Panc1 (cell line): ENCODE results near the gene CACNA2D3. TPM values are rescaled to one million over a fixed set of nuclear protein-coding genes. Genes with fewer than 3 reads are reported as not detected.

ENCODE experiments used
- ATAC-seq: fragments of 200-7000 bp; cut with Tn5 transposase; 2 replicates; pipeline ENCODE4 v1.9.1; 2020; ENCODE audit warnings: mild to moderate bottlenecking, moderate library complexity
- BruUV-seq: library from RNA; stranded (reverse); fragments of 400-500 nt; replicated peaks from 2 replicates; lab custom pipeline; 2021; lab: Mats Ljungman, UMichigan
- CTCF ChIA-PET: fragments of 300-600 bp; sonication (Branson Sonifier 250); formaldehyde crosslinking; loops from one replicate; lab custom pipeline; 2022; ENCODE audit warnings: antibody characterized with exemption; lab: Charles Lee
- POLR2A ChIA-PET: fragments of 300-600 bp; sonication (Branson Sonifier 250); formaldehyde crosslinking; loops from one replicate; lab custom pipeline; 2022; ENCODE audit warnings: antibody characterized with exemption; lab: Charles Lee
- DNase-seq: peaks from one replicate; pipeline ENCODE4 v3.0.0-alpha.2; 2010; ENCODE audit warnings: low read depth, low spot score
- H3K27ac ChIP-seq: 2 replicates; pipeline ENCODE4 v1.5.1; 2011; ENCODE audit warnings: mild to moderate bottlenecking, low read length, inconsistent platforms
- H3K27me3 ChIP-seq: fragments of 200-500 bp; sonication (Bioruptor generic); 2 replicates; pipeline ENCODE4 v1.6.0; 2014; ENCODE audit warnings: low read length, inconsistent platforms; ENCODE audit not compliant: control insufficient read depth, insufficient read depth
- H3K36me3 ChIP-seq: fragments of 200-500 bp; sonication (Bioruptor generic); 2 replicates; pipeline ENCODE4 v1.5.1; 2014; ENCODE audit warnings: inconsistent platforms, mild to moderate bottlenecking, low read length, moderate library complexity; ENCODE audit not compliant: control insufficient read depth, insufficient read depth
- H3K4me1 ChIP-seq: 2 replicates; pipeline ENCODE4 v1.5.1; 2011; ENCODE audit warnings: inconsistent platforms, mild to moderate bottlenecking, low read length, moderate library complexity; ENCODE audit not compliant: control insufficient read depth, insufficient read depth
- H3K4me3 ChIP-seq, 2 experiments: 2 replicates each; pipeline ENCODE4 v1.5.1; 2011 to 2012; ENCODE audit warnings: low read depth in 2 of 2, low read length in 2 of 2, mild to moderate bottlenecking in 2 of 2, inconsistent platforms in 1 of 2, moderate library complexity in 1 of 2
- H3K9me3 ChIP-seq: fragments of 200-500 bp; sonication (Bioruptor generic); 2 replicates; pipeline ENCODE4 v1.5.1; 2014; ENCODE audit warnings: low read depth, mild to moderate bottlenecking, inconsistent platforms, low read length, moderate library complexity; ENCODE audit not compliant: control insufficient read depth, insufficient read depth
- POLR2AphosphoS5 ChIP-seq: IDR thresholded peaks from 2 replicates; pipeline ENCODE4 v1.6.1; 2012; ENCODE audit warnings: mild to moderate bottlenecking, low read depth, low read length, moderate library complexity
- SIN3A ChIP-seq: IDR thresholded peaks from 2 replicates; pipeline ENCODE4 v1.6.1; 2012; ENCODE audit warnings: low read depth, mild to moderate bottlenecking, low read length, moderate library complexity, borderline replicate concordance; ENCODE audit not compliant: insufficient read depth
- TCF7L2 ChIP-seq: IDR thresholded peaks from 2 replicates; pipeline ENCODE4 v1.6.1; 2011; ENCODE audit warnings: mild to moderate bottlenecking, low read depth, low read length, inconsistent platforms
- in situ Hi-C: cut with HindIII; loops from 2 replicates; pipeline ENCODE4 v1.10.0; 2016; ENCODE audit warnings: low sequenced_read_pairs, low pct_unique_long_range_greater_than_20kb
- intact Hi-C: fragments of 100-400 bp; cut with micrococcal nuclease; formaldehyde crosslinking; loops from one replicate; pipeline ENCODE4 v1.10.0; 2022; ENCODE audit not compliant: unreplicated experiment
- total RNA-seq: library from RNA; stranded (reverse); gene quantifications from one replicate; pipeline ENCODE4 v1.2.1, GENCODE V29; 2021; ENCODE audit not compliant: unreplicated experiment
- TF ChIP-seq, protein P1 (sequence below): fragments of 450-650 bp; IDR thresholded peaks from 2 replicates; pipeline ENCODE4 v1.5.1; 2017; ENCODE audit warnings: mild to moderate bottlenecking
- TF ChIP-seq, protein P2 (sequence below), 2 experiments: IDR thresholded peaks; 2 replicates each; pipeline ENCODE4 v1.6.1; 2011 to 2012; ENCODE audit warnings: low read depth in 2 of 2, control low read depth in 1 of 2, low read length in 1 of 2, mild to moderate bottlenecking in 1 of 2, moderate library complexity in 1 of 2; ENCODE audit not compliant: insufficient read depth in 1 of 2

CACNA2D3 gene
- total RNA-seq, 1 experiment from 2014 or later: 0.41 TPM

DNA sequence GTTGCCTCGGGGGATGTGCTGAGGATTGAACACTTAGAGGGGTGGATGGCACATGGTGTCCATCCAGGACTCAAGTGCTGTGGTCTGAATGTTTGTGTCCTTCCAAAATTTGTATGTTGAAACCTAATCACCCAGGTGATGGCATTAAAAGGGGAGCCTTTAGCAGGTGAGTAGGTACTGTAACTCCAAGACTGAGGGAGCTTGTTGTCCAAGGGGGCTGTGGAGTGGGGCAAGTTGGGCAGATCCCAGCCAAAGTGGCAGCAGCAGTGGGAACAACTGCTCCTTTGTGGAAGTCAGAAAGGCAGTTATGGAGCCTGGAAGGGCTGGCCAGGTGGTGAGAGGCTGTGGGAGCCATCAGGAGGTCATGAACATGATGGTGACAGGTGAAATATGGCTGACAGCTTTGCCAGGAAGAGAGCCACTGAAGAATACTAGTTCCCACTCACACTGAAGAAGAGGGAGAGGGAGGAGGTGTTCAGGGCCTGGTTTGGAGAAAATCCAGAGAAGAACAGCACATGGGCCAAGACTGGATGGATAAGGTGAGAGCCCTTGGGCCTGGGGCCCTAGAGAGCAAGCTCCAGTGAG, 385.6 kb downstream of the CACNA2D3 start:
- in situ Hi-C loops (no loop called here), intact Hi-C loops (no loop called here)
- Histone ChIP-seq H3K4me3 (no peak overlapping the region), H3K36me3 (no peaks in the 10 kb centered on the region), H3K9me3 (no peaks in the 10 kb centered on the region), H3K27ac (no peak overlapping the region), H3K4me1 (no peaks in the 10 kb centered on the region), H3K27me3 (no peaks in the 10 kb centered on the region)
- BruUV-seq: no TSS peak
- no peak for ATAC-seq
- POLR2A ChIA-PET: no interaction called here
- no peak for DNase-seq
- TF ChIP-seq POLR2AphosphoS5 (no peak), TCF7L2 (no peak), SIN3A (no peak)
- TF ChIP-seq, protein P1, sequence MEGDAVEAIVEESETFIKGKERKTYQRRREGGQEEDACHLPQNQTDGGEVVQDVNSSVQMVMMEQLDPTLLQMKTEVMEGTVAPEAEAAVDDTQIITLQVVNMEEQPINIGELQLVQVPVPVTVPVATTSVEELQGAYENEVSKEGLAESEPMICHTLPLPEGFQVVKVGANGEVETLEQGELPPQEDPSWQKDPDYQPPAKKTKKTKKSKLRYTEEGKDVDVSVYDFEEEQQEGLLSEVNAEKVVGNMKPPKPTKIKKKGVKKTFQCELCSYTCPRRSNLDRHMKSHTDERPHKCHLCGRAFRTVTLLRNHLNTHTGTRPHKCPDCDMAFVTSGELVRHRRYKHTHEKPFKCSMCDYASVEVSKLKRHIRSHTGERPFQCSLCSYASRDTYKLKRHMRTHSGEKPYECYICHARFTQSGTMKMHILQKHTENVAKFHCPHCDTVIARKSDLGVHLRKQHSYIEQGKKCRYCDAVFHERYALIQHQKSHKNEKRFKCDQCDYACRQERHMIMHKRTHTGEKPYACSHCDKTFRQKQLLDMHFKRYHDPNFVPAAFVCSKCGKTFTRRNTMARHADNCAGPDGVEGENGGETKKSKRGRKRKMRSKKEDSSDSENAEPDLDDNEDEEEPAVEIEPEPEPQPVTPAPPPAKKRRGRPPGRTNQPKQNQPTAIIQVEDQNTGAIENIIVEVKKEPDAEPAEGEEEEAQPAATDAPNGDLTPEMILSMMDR: no peak
- TF ChIP-seq, protein P2, sequence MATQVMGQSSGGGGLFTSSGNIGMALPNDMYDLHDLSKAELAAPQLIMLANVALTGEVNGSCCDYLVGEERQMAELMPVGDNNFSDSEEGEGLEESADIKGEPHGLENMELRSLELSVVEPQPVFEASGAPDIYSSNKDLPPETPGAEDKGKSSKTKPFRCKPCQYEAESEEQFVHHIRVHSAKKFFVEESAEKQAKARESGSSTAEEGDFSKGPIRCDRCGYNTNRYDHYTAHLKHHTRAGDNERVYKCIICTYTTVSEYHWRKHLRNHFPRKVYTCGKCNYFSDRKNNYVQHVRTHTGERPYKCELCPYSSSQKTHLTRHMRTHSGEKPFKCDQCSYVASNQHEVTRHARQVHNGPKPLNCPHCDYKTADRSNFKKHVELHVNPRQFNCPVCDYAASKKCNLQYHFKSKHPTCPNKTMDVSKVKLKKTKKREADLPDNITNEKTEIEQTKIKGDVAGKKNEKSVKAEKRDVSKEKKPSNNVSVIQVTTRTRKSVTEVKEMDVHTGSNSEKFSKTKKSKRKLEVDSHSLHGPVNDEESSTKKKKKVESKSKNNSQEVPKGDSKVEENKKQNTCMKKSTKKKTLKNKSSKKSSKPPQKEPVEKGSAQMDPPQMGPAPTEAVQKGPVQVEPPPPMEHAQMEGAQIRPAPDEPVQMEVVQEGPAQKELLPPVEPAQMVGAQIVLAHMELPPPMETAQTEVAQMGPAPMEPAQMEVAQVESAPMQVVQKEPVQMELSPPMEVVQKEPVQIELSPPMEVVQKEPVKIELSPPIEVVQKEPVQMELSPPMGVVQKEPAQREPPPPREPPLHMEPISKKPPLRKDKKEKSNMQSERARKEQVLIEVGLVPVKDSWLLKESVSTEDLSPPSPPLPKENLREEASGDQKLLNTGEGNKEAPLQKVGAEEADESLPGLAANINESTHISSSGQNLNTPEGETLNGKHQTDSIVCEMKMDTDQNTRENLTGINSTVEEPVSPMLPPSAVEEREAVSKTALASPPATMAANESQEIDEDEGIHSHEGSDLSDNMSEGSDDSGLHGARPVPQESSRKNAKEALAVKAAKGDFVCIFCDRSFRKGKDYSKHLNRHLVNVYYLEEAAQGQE (IDR thresholded peaks at IDR 0.05; ENCODE audit: insufficient read depth in 1 of 2, low read depth in 2 of 2, low read length in 1 of 2): no peak
- CTCF ChIA-PET: no interaction called here

- in situ Hi-C loops (no loop called here), intact Hi-C loops (no loop called here)
- ChIA-PET POLR2A (no interaction called here), CTCF (no interaction called here)
- Histone ChIP-seq H3K27ac (no peak overlapping the region), H3K27me3 (no peaks in the 10 kb centered on the region), H3K4me1 (no peaks in the 10 kb centered on the region), H3K9me3 (no peaks in the 10 kb centered on the region), H3K4me3 (no peak overlapping the region), H3K36me3 (no peaks in the 10 kb centered on the region)
- BruUV-seq: no TSS peak
- TF ChIP-seq TCF7L2: no peak
- TF ChIP-seq, protein P1: no peak
- no peak for TF ChIP-seq SIN3A
- TF ChIP-seq, protein P2 (IDR thresholded peaks at IDR 0.05; ENCODE audit: insufficient read depth in 1 of 2, low read depth in 2 of 2, low read length in 1 of 2): no peak
- TF ChIP-seq POLR2AphosphoS5: no peak
- ATAC-seq: no peak
- no peak for DNase-seq
These were observed 388.2 kb downstream of the CACNA2D3 start for GRCh38 chr3:54510506-54510905.
